Measurements from ENCODE around the gene SBK2. TPM values are rescaled to one million over a fixed set of nuclear protein-coding genes. Genes with fewer than 3 reads are reported as not detected.
A peak's percentile ranks its signal among the peaks of the same experiment; 100 is the strongest.

SBK2 gene
- total RNA-seq, 2 experiments from 2014 or later, result not detected

DNA sequence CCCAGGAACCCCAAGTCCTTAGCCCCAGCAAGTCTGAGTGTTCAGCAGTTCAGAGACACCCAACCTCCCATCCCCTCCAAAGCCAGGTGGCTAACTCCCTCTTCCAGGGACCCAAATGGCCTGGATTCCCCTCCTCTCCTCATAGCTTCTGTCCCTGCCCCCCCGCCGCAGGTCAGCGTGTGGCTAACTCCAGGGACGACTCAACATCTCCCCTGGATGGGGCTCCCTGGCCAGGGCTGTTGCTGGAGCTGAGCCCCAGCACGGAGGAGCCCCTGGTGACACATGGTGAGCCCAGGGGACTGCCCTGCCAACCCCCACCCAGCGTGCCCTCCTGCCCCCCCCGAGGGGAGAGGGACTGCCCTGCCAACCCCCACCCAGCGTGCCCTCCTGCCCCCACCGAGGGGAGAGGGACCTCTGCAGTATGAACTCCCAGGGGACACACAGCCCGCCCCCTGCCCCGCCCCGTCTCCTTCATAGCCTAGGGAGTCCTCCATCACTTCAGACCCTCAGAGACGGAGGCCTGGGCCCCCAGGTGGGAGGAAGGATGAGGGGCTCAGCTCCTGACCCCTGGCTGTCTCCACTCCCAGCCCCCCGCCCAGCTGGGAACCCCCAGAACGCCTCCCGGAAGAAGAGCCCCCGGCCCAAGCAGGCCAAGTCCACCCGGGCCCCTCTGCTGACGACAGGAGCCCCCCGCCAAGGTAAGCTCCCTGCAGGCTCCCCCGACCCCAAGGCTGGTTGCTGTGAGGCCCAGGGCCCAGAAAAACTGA, 47.0 kb downstream of the SBK2 start:
- DNase-seq, result no peak
- ChIA-PET CTCF (no interaction called here), POLR2A (interaction anchor here (1.1 kb wide), 1 partner anchor 13 kb away, joined by 3 read pairs; no protein-coding TSS in a partner anchor)
- H3K4me1 Mint-ChIP-seq, result peaks cover 10% of the 10 kb centered on the region
- no peak overlapping the region for H3K27ac Mint-ChIP-seq
- no peaks in the 10 kb centered on the region for H3K36me3 Mint-ChIP-seq (ENCODE audit: low read depth)
- no peaks in the 10 kb centered on the region for H3K9me3 Mint-ChIP-seq
- H3K27me3 Mint-ChIP-seq, result peaks cover 4% of the 10 kb centered on the region
- H3K4me3 Mint-ChIP-seq, result no peak overlapping the region

- no peak for DNase-seq
- peaks cover 3% of the 10 kb centered on the region for H3K27me3 Mint-ChIP-seq
- H3K4me1 Mint-ChIP-seq, result peaks cover 12% of the 10 kb centered on the region
- no peak overlapping the region for H3K4me3 Mint-ChIP-seq
- POLR2A ChIA-PET, result interaction anchor here (1.1 kb wide), 1 partner anchor 12 kb away, joined by 3 read pairs; no protein-coding TSS in a partner anchor
- no peaks in the 10 kb centered on the region for H3K9me3 Mint-ChIP-seq
- H3K36me3 Mint-ChIP-seq (ENCODE audit: low read depth), result no peaks in the 10 kb centered on the region
- CTCF ChIA-PET, result no interaction called here
- H3K27ac Mint-ChIP-seq, result no peak overlapping the region
Measured at GRCh38 chr19:55488986-55489710, 47.8 kb downstream of the SBK2 start.

GRCh38 chr19:55487924-55488687, 48.8 kb downstream of the SBK2 start, which contains the start of gene SSC5D:
Gene SSC5D (plus strand): TSS chr19:55488436. CDS start chr19:55488590, 154 bp downstream.
- CTCF ChIA-PET, result interaction anchor here (2.1 kb wide), 1 partner anchor 16 kb away, joined by 8 read pairs; no protein-coding TSS in a partner anchor
- POLR2A ChIA-PET, result interaction anchor here (1.3 to 2.3 kb wide), 3 partner anchors 16 to 370 kb away, joined by 3 to 6 read pairs (median 4); partner anchors contain the start of genes ISOC2 and PPP1R12C
- no peak for DNase-seq
- Mint-ChIP-seq H3K27me3 (peaks cover 2% of the 10 kb centered on the region), H3K4me3 (no peak within 1 kb of the TSS), H3K9me3 (no peaks in the 10 kb centered on the region), H3K4me1 (peaks cover 12% of the 10 kb centered on the region), H3K36me3 (ENCODE audit: low read depth) (peaks cover 3% of the 10 kb centered on the region), H3K27ac (no peak within 1 kb of the TSS)

GRCh38 chr19:55486971-55487923, 49.7 kb downstream of the SBK2 start:
- CTCF ChIA-PET, result interaction anchor here (0.9 to 2.1 kb wide), 3 partner anchors 11 to 20 kb away, joined by 4 to 8 read pairs (median 4); partner anchors contain the start of gene ZNF628
- POLR2A ChIA-PET, result interaction anchor here (1.0 to 2.8 kb wide), 5 partner anchors 11 to 369 kb away, joined by 3 to 24 read pairs (median 4); partner anchors contain the start of genes ISOC2, PPP1R12C and ZNF628
- DNase-seq, result peak; percentile 36
- peaks cover 3% of the 10 kb centered on the region for H3K36me3 Mint-ChIP-seq (ENCODE audit: low read depth)
- H3K27me3 Mint-ChIP-seq, result no peaks in the 10 kb centered on the region
- no peak overlapping the region for H3K27ac Mint-ChIP-seq
- no peaks in the 10 kb centered on the region for H3K9me3 Mint-ChIP-seq
- H3K4me1 Mint-ChIP-seq, result peaks cover 12% of the 10 kb centered on the region
- no peak overlapping the region for H3K4me3 Mint-ChIP-seq

- POLR2A ChIA-PET, result interaction anchor here (1.0 to 2.8 kb wide), 6 partner anchors 10 to 147 kb away, joined by 3 to 24 read pairs (median 5); partner anchors contain the start of genes ISOC2, KMT5C, ZNF628 and ZNF865
Measured at GRCh38 chr19:55486043-55486970, 50.6 kb downstream of the SBK2 start.

GRCh38 chr19:55485439-55486011, 51.4 kb downstream of the SBK2 start:
- no peak overlapping the region for H3K27ac Mint-ChIP-seq
- H3K4me3 Mint-ChIP-seq, result peak overlapping the region; percentile 73
- CTCF ChIA-PET, result interaction anchor here (0.8 to 1.9 kb wide), 5 partner anchors 9 to 19 kb away, joined by 3 to 23 read pairs (median 5); no protein-coding TSS in a partner anchor
- H3K9me3 Mint-ChIP-seq, result no peaks in the 10 kb centered on the region
- POLR2A ChIA-PET, result interaction anchor here (0.9 to 2.8 kb wide), 8 partner anchors 9 to 146 kb away, joined by 3 to 24 read pairs (median 4); partner anchors contain the start of genes ISOC2, KMT5C, ZNF628 and ZNF865
- peaks cover 12% of the 10 kb centered on the region for H3K4me1 Mint-ChIP-seq
- H3K27me3 Mint-ChIP-seq, result no peaks in the 10 kb centered on the region
- no peak for DNase-seq
- peaks cover 3% of the 10 kb centered on the region for H3K36me3 Mint-ChIP-seq (ENCODE audit: low read depth)

More at GRCh38 chr19:55486043-55486970, 50.6 kb downstream of the SBK2 start:
- H3K4me3 Mint-ChIP-seq, result peak overlapping the region; percentile 54
- H3K9me3 Mint-ChIP-seq, result no peaks in the 10 kb centered on the region
- peaks cover 3% of the 10 kb centered on the region for H3K36me3 Mint-ChIP-seq (ENCODE audit: low read depth)
- H3K4me1 Mint-ChIP-seq, result peaks cover 12% of the 10 kb centered on the region
- no peak overlapping the region for H3K27ac Mint-ChIP-seq
- no peaks in the 10 kb centered on the region for H3K27me3 Mint-ChIP-seq
- CTCF ChIA-PET, result interaction anchor here (0.9 to 2.1 kb wide), 4 partner anchors 10 to 19 kb away, joined by 4 to 23 read pairs (median 6); partner anchors contain the start of gene ZNF628
- no peak for DNase-seq

GRCh38 chr19:55484593-55485438, 52.1 kb downstream of the SBK2 start, which contains the start of gene NAT14:
Gene NAT14 (plus strand): TSS chr19:55485188. CDS start chr19:55485709, 521 bp downstream.
- Mint-ChIP-seq H3K27ac (no peak within 1 kb of the TSS), H3K4me1 (peaks cover 14% of the 10 kb centered on the region), H3K4me3 (peak within 1 kb of the TSS; percentile 73), H3K9me3 (no peaks in the 10 kb centered on the region), H3K27me3 (no peaks in the 10 kb centered on the region), H3K36me3 (ENCODE audit: low read depth) (peaks cover 4% of the 10 kb centered on the region)
- DNase-seq, result peak; percentile 66
- ChIA-PET CTCF (interaction anchor here (0.8 to 1.9 kb wide), 4 partner anchors 8 to 20 kb away, joined by 3 to 23 read pairs (median 6); no protein-coding TSS in a partner anchor), POLR2A (interaction anchor here (0.6 to 2.8 kb wide), 7 partner anchors 8 to 169 kb away, joined by 3 to 24 read pairs (median 4); partner anchors contain the start of genes ISOC2, KMT5C and ZNF628)

GRCh38 chr19:55483706-55484592, 53.0 kb downstream of the SBK2 start:
- H3K4me3 Mint-ChIP-seq, result peak overlapping the region; percentile 73
- no peaks in the 10 kb centered on the region for H3K9me3 Mint-ChIP-seq
- no peak overlapping the region for H3K27ac Mint-ChIP-seq
- peaks cover 6% of the 10 kb centered on the region for H3K36me3 Mint-ChIP-seq (ENCODE audit: low read depth)
- POLR2A ChIA-PET, result interaction anchor here (1.4 to 2.0 kb wide), 3 partner anchors 10 to 145 kb away, joined by 4 to 6 read pairs (median 5); partner anchors contain the start of gene KMT5C
- CTCF ChIA-PET, result interaction anchor here (1.6 kb wide), 1 partner anchor 16 kb away, joined by 8 read pairs; no protein-coding TSS in a partner anchor
- DNase-seq, result no peak
- no peaks in the 10 kb centered on the region for H3K27me3 Mint-ChIP-seq
- H3K4me1 Mint-ChIP-seq, result peaks cover 23% of the 10 kb centered on the region

All from activated CD4-positive, alpha-beta memory T cell treated with anti-CD3 and anti-CD28 coated beads, Interleukin-2, amount 10 ng/mL, durations not matched to agents 7 days and 5 days (primary cell).